ENCODE data around the gene POLR2C. TPM values are rescaled to one million over a fixed set of nuclear protein-coding genes. Genes with fewer than 3 reads are reported as not detected.
"Not testable (repeated sequence)": the region's sequence is repeated elsewhere in the genome, so short reads cannot be mapped to it uniquely, and the experiment has no call there.

POLR2C gene
- 106 and 118 TPM in 2 replicates for total RNA-seq

DNA sequence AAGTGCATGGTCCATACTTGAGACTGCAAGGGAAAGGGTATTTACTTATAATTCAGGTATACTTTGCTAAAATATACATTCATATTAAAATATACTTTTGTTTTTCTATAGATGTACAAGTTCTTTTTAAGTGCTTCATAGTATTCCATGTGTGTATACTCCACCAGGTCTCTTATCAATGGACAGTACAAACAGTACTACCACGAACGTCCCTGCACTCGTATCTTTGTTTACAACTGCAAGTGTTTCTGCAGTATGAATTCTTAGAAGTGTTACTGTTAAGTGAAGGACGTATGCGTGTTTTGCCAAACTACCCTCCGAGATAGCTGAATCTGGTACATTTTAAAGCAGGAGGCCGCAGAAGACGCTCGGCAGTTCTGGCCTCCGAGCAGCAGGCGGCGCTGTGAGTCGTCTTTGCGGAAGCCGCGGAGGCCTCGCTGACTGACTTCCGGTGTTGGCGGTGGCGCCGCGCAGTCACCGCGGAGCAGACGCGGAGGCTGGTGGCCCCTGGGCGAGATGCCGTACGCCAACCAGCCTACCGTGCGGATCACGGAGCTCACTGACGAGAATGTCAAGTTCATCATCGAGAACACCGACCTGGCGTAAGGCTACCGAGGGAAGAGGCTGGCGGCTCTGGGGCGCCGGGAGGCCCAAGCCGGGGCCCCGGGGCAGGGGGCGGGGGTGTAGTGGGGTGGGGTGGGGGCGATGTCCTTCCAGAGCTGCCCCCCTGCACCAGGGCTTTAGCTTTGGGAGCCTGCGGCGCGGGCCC lies at the start of gene POLR2C:
Gene POLR2C, plus strand, starts transcription at position 471 of the 769 bp plus-strand sequence. Its CDS starts 46 bp downstream, at position 517.
- DNase-seq = peak; percentile 94

- no peak for DNase-seq
Observed at GRCh38 chr16:57413301-57413730, 49.2 kb upstream of the POLR2C start.

GRCh38 chr16:57413733-57414132 lies 48.7 kb upstream of the POLR2C start:
- no peak for DNase-seq

- no peak for DNase-seq
Observed at GRCh38 chr16:57416084-57416483, 46.4 kb upstream of the POLR2C start.

DNA sequence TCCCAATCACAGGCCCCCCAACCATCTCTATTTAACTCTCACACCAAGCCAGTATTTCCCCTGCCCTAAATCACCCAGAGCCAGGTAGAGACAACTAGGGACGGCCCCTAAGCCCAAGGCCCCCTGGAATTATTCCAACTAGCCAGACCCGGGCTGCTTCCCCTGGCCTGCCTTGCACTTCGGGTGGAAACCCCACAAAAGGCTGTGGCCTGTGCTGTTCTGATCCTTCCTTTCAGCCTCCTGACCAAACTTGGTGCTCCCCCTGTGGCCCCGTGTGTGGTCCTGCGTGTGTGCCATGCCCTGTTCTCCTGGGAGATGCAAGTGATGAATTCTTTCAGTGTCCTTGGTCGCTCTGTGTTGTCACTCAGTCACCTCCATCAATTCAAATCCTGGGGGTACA lies 43.0 kb upstream of the POLR2C start:
- no peak for DNase-seq

- DNase-seq = peak; percentile 78
Observed at GRCh38 chr16:57422026-57422944, 40.2 kb upstream of the POLR2C start.

DNA sequence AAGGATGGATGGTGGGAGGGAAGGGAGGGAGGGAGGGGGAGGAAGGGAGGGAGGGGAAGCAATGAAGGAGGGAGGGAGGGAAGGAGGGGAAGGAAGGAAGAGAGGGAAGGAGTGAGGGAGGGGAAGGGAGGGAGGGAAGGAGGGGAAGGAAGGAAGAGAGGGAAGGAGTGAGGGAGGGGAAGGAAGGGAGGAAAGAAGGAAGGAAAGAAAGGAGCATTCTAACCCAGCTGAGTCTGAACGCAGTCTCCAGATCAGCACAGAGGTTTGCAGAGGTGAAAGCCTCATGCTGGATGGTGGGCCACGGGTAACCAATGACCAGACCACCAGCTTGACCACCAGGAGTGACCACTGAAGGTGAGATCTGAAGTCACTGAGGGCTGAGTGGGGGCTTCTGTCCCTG lies 39.3 kb upstream of the POLR2C start:
- DNase-seq = no peak

DNA sequence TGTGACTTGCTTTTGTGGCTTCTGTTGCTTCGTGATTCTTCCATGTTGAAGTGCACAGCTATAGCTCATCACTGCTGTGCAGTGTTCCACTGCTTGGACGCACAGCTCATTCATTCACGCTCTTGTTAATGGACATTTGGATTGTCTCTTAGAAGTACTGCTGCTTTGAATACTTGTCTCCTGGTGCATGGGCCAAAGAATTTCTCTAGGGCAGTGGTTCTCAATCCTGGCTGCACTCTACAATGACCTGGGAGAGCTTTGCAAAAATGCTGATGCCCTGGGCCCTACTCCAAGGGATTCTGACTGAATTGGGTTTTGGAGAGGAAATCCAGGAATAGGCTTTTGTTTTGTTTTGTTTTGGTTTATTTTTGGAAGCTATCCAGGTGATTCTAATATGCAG lies 37.9 kb upstream of the POLR2C start:
- no peak for DNase-seq

DNA sequence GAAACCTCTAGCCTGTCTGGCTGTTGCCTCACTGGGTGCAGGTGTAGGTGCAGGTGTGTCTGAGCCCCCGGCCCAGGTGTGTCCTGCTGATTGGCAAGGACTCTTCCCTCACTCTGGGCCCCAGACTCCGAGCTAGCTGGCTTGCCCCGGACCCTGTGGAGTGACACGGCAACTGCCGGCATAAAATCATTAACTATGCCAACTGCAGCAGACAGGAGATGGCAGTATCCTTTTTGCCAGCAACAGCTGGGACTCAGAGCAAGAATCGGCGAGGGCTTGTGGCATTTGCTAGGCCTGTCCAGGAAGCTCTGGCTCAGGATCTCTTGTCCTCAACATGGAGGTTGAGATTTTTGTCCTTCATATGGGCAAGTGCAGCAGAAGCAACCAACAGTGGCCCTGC lies 36.1 kb upstream of the POLR2C start:
- no peak for DNase-seq

DNA sequence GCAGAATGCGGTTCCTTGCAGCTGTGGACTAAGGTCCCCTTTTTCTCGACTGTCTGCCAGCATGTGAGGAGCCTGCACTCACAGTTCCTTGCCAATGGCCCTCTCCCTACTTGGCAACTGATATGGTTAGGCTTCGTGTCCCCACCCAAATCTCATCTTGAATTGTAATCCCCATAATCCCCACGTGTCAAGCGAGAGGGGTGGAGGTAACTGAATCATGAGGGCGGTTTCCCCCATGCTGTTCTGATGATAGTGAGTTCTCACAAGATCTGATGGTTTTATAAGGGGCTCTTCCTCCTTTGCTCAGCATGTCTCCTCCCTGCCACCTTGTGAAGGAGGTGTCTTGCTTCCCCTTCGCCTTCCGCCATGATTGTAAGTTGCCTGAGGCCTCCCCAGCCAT lies 35.2 kb upstream of the POLR2C start:
- no peak for DNase-seq

DNA sequence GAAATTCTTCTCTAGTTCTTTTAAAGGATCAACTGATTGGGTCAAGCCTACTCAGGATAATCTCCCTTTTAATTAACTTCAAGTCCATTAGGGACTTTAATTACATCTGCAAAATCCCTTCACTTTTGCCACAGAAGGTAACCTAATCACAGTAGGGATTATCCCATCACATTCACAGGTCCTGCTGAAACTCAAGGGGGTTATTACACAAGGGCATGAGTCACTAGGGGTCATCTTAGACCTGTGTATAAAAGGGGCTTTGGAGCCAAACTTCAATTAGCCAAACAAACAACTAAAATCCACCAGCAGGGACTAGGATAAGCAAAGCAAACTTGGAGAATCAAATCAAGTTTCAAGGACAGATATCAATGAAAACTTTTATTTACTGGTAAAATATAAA lies 34.7 kb upstream of the POLR2C start:
- no peak for DNase-seq

GRCh38 chr16:57430955-57431354 lies 31.5 kb upstream of the POLR2C start:
- DNase-seq = no peak

GRCh38 chr16:57432505-57432904 lies 30.0 kb upstream of the POLR2C start:
- no peak for DNase-seq

- DNase-seq = no peak
Observed at GRCh38 chr16:57432989-57433388, 29.5 kb upstream of the POLR2C start.

- DNase-seq = no peak
Observed at GRCh38 chr16:57434003-57434402, 28.5 kb upstream of the POLR2C start.

- no peak for DNase-seq
Observed at GRCh38 chr16:57435838-57436237, 26.6 kb upstream of the POLR2C start.

- not testable (repeated sequence) for DNase-seq
Observed at GRCh38 chr16:57439947-57440346, 22.5 kb upstream of the POLR2C start.

- not testable (repeated sequence) for DNase-seq
Observed at GRCh38 chr16:57440551-57440950, 21.9 kb upstream of the POLR2C start.

- no peak for DNase-seq
Observed at GRCh38 chr16:57444711-57445110, 17.8 kb upstream of the POLR2C start.

- no peak for DNase-seq
Observed at GRCh38 chr16:57445510-57445909, 17.0 kb upstream of the POLR2C start.

GRCh38 chr16:57446531-57447185 lies 15.8 kb upstream of the POLR2C start:
- peak; percentile 64 for DNase-seq

- peak; percentile 97 for DNase-seq
Observed at GRCh38 chr16:57447186-57447962, 15.1 kb upstream of the POLR2C start, which contains the start of the genes CIAPIN1 and COQ9. TSS of gene CIAPIN1 (minus strand) at chr16:57447385. CDS start at chr16:57440928, 6,457 bp downstream. TSS of gene COQ9 (plus strand) at chr16:57447479. CDS start at chr16:57447506, 27 bp downstream.
